Measurements from ENCODE around the gene THRAP3. TPM values are rescaled to one million over a fixed set of nuclear protein-coding genes. Genes with fewer than 3 reads are reported as not detected.
"Not testable (repeated sequence)": the region's sequence is repeated elsewhere in the genome, so short reads cannot be mapped to it uniquely, and the experiment has no call there.

THRAP3 gene
- total and polyA plus RNA-seq, 2 donors (not counting 3 experiments of a cell fraction or from before 2014, with no cell fraction given) = 38.0 to 144 TPM

DNA sequence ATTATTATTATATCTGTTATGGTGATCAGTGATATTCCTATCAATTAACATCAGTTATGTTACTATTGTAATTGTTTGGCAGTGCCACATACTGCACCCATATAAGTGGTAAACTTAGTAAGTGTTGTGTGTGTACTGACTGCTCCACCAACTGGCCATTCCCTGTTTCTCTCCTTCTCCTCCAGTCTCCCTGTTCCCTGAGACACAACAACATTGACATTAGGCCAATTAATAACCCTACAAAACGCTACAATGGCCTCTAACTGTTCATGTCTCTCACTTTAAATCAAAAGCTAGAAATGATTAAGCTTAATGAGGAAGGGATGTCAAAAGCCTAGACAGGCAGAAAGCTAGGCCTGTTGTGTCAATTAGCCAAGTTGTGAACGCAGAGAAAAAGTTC lies 6.6 kb upstream of the THRAP3 start:
- Histone ChIP-seq H3K9me3 (replicated peaks; ENCODE audit: control insufficient read depth, insufficient read depth, low read length) (no peaks in the 10 kb centered on the region), H3K4me1 (ENCODE audit: control insufficient read depth, extremely low read depth, insufficient read depth, low read length) (no peaks in the 10 kb centered on the region), H3K27me3 (ENCODE audit: control insufficient read depth in 2 of 2, insufficient read depth in 2 of 2, low read length in 2 of 2) (no peaks in the 10 kb centered on the region), H3K36me3 (ENCODE audit: control insufficient read depth in 2 of 2, extremely low read depth in 1 of 2, insufficient read depth in 2 of 2, low read length in 2 of 2) (no peaks in the 10 kb centered on the region), H3K27ac (ENCODE audit: insufficient read depth, low read depth, low read length) (no peak overlapping the region), H3K79me2 (ENCODE audit: control insufficient read depth, insufficient read depth, low read length) (no peaks in the 10 kb centered on the region), H3K9ac (replicated peaks; ENCODE audit: extremely low read depth, insufficient read depth, low read length) (no peak overlapping the region), H3K4me3 (replicated peaks in 1 of 3; ENCODE audit: insufficient read depth in 1 of 3, low read depth in 1 of 3, low read length in 3 of 3) (no peak overlapping the region), H3K4me2 (ENCODE audit: insufficient read depth, low read length) (no peak overlapping the region), H4K20me1 (replicated peaks; ENCODE audit: control insufficient read depth, extremely low read depth, insufficient read depth, low read length) (no peaks in the 10 kb centered on the region), H2AFZ (ENCODE audit: low read depth, low read length) (no peak overlapping the region), H3K9me1 (replicated peaks; ENCODE audit: control insufficient read depth, extremely low read depth, insufficient read depth, low read length) (no peaks in the 10 kb centered on the region)
- DNase-seq (ENCODE audit: low read depth, low spot score) (peak; percentile 25), FAIRE-seq (peak; percentile 53)
- peak in 1 of 2 donors; percentile 25 for TF ChIP-seq CTCF (IDR thresholded peaks at IDR 0.05; ENCODE audit: extremely low read depth in 1 of 2, insufficient read depth in 1 of 2, low read depth in 1 of 2, low read length in 2 of 2)
- no peak for TF ChIP-seq GATA2 (IDR thresholded peaks at IDR 0.05; ENCODE audit: insufficient read depth, insufficient read length, low read depth, low read length)
- no peak for TF ChIP-seq EZH2 (IDR thresholded peaks at IDR 0.05; ENCODE audit: borderline replicate concordance, low read depth, low read length, severe bottlenecking)
- no peak for TF ChIP-seq POLR2AphosphoS5 (IDR thresholded peaks at IDR 0.05; ENCODE audit: insufficient read depth, low read depth, low read length)
- ChIA-PET POLR2A (no interaction called here), CTCF (no interaction called here)
- BruUV-seq (replicated peaks) = no TSS peak
- intact Hi-C loops (cut with micrococcal nuclease) (no loop called here), dilution Hi-C loops (cut with MboI; ENCODE audit: extremely low pct_ligation_motif_present, low sequenced_read_pairs) (no loop called here)

DNA sequence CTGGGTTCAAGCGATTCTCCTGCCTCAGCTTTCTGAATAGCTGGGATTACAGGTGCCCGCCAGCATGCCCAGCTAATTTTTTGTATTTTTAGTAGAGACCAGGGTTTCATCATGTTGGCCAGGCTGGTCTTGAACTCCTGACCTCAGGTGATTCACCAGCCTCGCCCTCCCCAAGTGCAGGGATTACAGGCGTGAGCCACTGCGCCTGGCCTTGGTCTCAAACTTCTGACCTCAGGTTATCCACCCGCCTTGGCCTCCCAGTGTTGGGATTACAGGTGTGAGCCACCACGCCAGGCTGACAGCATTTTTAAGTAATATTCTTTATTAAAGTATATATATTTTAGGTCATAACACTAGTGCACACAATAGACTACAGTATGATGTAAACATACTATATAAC lies 2.3 kb upstream of the THRAP3 start:
- H3K9ac ChIP-seq (replicated peaks; ENCODE audit: extremely low read depth, insufficient read depth, low read length); FAIRE-seq: not testable (repeated sequence)

More for the DNA sequence above, 2.3 kb upstream of the THRAP3 start:
- H3K9me1 ChIP-seq (replicated peaks; ENCODE audit: control insufficient read depth, extremely low read depth, insufficient read depth, low read length); DNase-seq (ENCODE audit: low read depth, low spot score); H3K4me2 ChIP-seq (ENCODE audit: insufficient read depth, low read length); H4K20me1 ChIP-seq (replicated peaks; ENCODE audit: control insufficient read depth, extremely low read depth, insufficient read depth, low read length); H3K27ac ChIP-seq (ENCODE audit: insufficient read depth, low read depth, low read length); BruUV-seq (replicated peaks); dilution Hi-C loops (cut with MboI; ENCODE audit: extremely low pct_ligation_motif_present, low sequenced_read_pairs); H3K27me3 ChIP-seq (ENCODE audit: control insufficient read depth in 2 of 2, insufficient read depth in 2 of 2, low read length in 2 of 2); H3K4me3 ChIP-seq (replicated peaks in 1 of 3; ENCODE audit: insufficient read depth in 1 of 3, low read depth in 1 of 3, low read length in 3 of 3); H3K36me3 ChIP-seq (ENCODE audit: control insufficient read depth in 2 of 2, extremely low read depth in 1 of 2, insufficient read depth in 2 of 2, low read length in 2 of 2); H2AFZ ChIP-seq (ENCODE audit: low read depth, low read length); H3K9me3 ChIP-seq (replicated peaks; ENCODE audit: control insufficient read depth, insufficient read depth, low read length): not testable (repeated sequence)
- POLR2A ChIA-PET = interaction anchor here (0.7 kb wide), 1 partner anchor 107 kb away, joined by 4 read pairs; no protein-coding TSS in a partner anchor
- H3K4me1 ChIP-seq (ENCODE audit: control insufficient read depth, extremely low read depth, insufficient read depth, low read length) = peaks cover 17% of the 10 kb centered on the region
- CTCF ChIA-PET = interaction anchor here (1.3 kb wide), 2 partner anchors 11 to 33 kb away, joined by 3 to 5 read pairs; no protein-coding TSS in a partner anchor
- peaks cover 26% of the 10 kb centered on the region for H3K79me2 ChIP-seq (ENCODE audit: control insufficient read depth, insufficient read depth, low read length)
- intact Hi-C loops (cut with micrococcal nuclease) = loop anchor here (5.0 kb wide), 1 partner anchor 1030 kb away; the partner anchor contains the start of gene SFPQ
